GM23338 (cell line): ENCODE results near the gene FRMD1. TPM values are rescaled to one million over a fixed set of nuclear protein-coding genes. Genes with fewer than 3 reads are reported as not detected.

Source experiments
- ATAC-seq: fragments of 200-7000 bp; cut with Tn5 transposase; 3 replicates; pipeline ENCODE4 v1.9.1; 2020
- DNase-seq: peaks from one replicate; pipeline ENCODE4 v3.0.0-alpha.2; 2015; ENCODE audit warnings: low spot score
- H2AFZ ChIP-seq: fragments of 200-600 bp; sonication (generic); 2 replicates; pipeline ENCODE4 v1.8.0; 2016; ENCODE audit warnings: antibody characterized with exemption, mild to moderate bottlenecking, moderate library complexity
- H3F3A ChIP-seq: fragments of 200-600 bp; sonication (generic); replicated peaks from 2 replicates; pipeline ENCODE4 v1.8.0; 2017; ENCODE audit warnings: antibody characterized with exemption, mixed run types, low read depth
- H3K27ac ChIP-seq: fragments of 200-600 bp; sonication (generic); 2 replicates; pipeline ENCODE4 v1.6.1; 2016; ENCODE audit warnings: low read depth
- H3K27me3 ChIP-seq: fragments of 200-600 bp; sonication (generic); 2 replicates; pipeline ENCODE4 v1.8.0; 2016; ENCODE audit warnings: mild to moderate bottlenecking, mixed run types, moderate library complexity; ENCODE audit not compliant: insufficient read depth
- H3K36me3 ChIP-seq: fragments of 200-600 bp; sonication (generic); 2 replicates; pipeline ENCODE4 v1.8.0; 2016; ENCODE audit warnings: mild to moderate bottlenecking; ENCODE audit not compliant: insufficient read depth
- H3K4me1 ChIP-seq: fragments of 200-600 bp; sonication (generic); 2 replicates; pipeline ENCODE4 v1.8.0; 2016; ENCODE audit warnings: mild to moderate bottlenecking, moderate library complexity; ENCODE audit not compliant: insufficient read depth
- H3K4me2 ChIP-seq: fragments of 200-600 bp; sonication (generic); 2 replicates; pipeline ENCODE4 v1.7.1; 2017; ENCODE audit warnings: mixed run types
- H3K4me3 ChIP-seq: fragments of 200-600 bp; sonication (generic); 2 replicates; pipeline ENCODE4 v1.6.1; 2016; ENCODE audit warnings: mixed run types
- H3K79me2 ChIP-seq: fragments of 200-600 bp; sonication (generic); replicated peaks from 2 replicates; pipeline ENCODE4 v1.8.0; 2017; ENCODE audit warnings: mild to moderate bottlenecking; ENCODE audit not compliant: insufficient read depth
- H3K9me2 ChIP-seq: fragments of 200-600 bp; sonication (generic); 2 replicates; pipeline ENCODE4 v1.8.0; 2017; ENCODE audit not compliant: insufficient read depth
- H4K20me1 ChIP-seq: fragments of 200-600 bp; sonication (generic); replicated peaks from 2 replicates; pipeline ENCODE4 v1.8.0; 2017; ENCODE audit warnings: mild to moderate bottlenecking; ENCODE audit not compliant: insufficient read depth
- H3K27ac Mint-ChIP-seq: 2 replicates; pipeline ENCODE4 v1.8.0; 2020; ENCODE audit warnings: inconsistent platforms, mild to moderate bottlenecking, moderate library complexity, mixed read lengths
- H3K27me3 Mint-ChIP-seq: 3 replicates; pipeline ENCODE4 v1.8.0; 2022; ENCODE audit warnings: low read depth, mild to moderate bottlenecking, moderate library complexity, mixed read lengths, inconsistent platforms; ENCODE audit not compliant: insufficient read depth, poor library complexity
- H3K36me3 Mint-ChIP-seq: 3 replicates; pipeline ENCODE4 v1.8.0; 2021; ENCODE audit warnings: low read depth, mild to moderate bottlenecking, inconsistent platforms, moderate library complexity, mixed read lengths
- H3K4me1 Mint-ChIP-seq: 3 replicates; pipeline ENCODE4 v1.8.0; 2020; ENCODE audit warnings: mild to moderate bottlenecking, inconsistent platforms, mixed read lengths
- H3K4me3 Mint-ChIP-seq: 3 replicates; pipeline ENCODE4 v1.8.0; 2021; ENCODE audit warnings: moderate library complexity, mild to moderate bottlenecking, inconsistent platforms, mixed read lengths
- H3K9me3 Mint-ChIP-seq: 3 replicates; pipeline ENCODE4 v1.8.0; 2020; ENCODE audit warnings: moderate library complexity, mild to moderate bottlenecking, inconsistent platforms, mixed read lengths
- CREB1 ChIP-seq: fragments of 250-450 bp; sonication (Bioruptor Pico); IDR thresholded peaks from 2 replicates; pipeline ENCODE4 v1.5.0; 2020; ENCODE audit warnings: low read depth, mild to moderate bottlenecking, moderate library complexity
- EZH2 ChIP-seq: fragments of 200-600 bp; sonication (generic); IDR thresholded peaks from one replicate; pipeline ENCODE4 v1.8.0; 2017; ENCODE audit warnings: antibody characterized with exemption, mild to moderate bottlenecking, low read depth; ENCODE audit not compliant: unreplicated experiment
- EZH2phosphoT487 ChIP-seq: fragments of 200-600 bp; sonication (generic); IDR thresholded peaks from one replicate; pipeline ENCODE4 v1.8.1; 2018; ENCODE audit warnings: antibody characterized with exemption; ENCODE audit not compliant: unreplicated experiment
- JUNB ChIP-seq: IDR thresholded peaks from one replicate; pipeline ENCODE4 v1.6.1; 2016; ENCODE audit warnings: antibody characterized with exemption; ENCODE audit not compliant: unreplicated experiment
- NANOG ChIP-seq: IDR thresholded peaks from 2 replicates; pipeline ENCODE4 v1.6.1; 2016; ENCODE audit warnings: antibody characterized with exemption, borderline replicate concordance
- POLR2AphosphoS5 ChIP-seq: IDR thresholded peaks from 2 replicates; pipeline ENCODE4 v1.6.1; 2016; ENCODE audit warnings: antibody characterized with exemption, low read depth
- REST ChIP-seq: IDR thresholded peaks from one replicate; pipeline ENCODE4 v1.6.1; 2018; ENCODE audit warnings: antibody characterized with exemption; ENCODE audit not compliant: unreplicated experiment
- STAT1 ChIP-seq: IDR thresholded peaks from one replicate; pipeline ENCODE4 v1.6.1; 2016; ENCODE audit warnings: antibody characterized with exemption; ENCODE audit not compliant: unreplicated experiment
- ZNF114 ChIP-seq: fragments of 250-450 bp; sonication (Bioruptor Pico); IDR thresholded peaks from 2 replicates; pipeline ENCODE4 v1.5.0; 2020; ENCODE audit warnings: mild to moderate bottlenecking, moderate library complexity
- ZNF331 ChIP-seq: fragments of 250-450 bp; sonication (Bioruptor Pico); IDR thresholded peaks from 2 replicates; pipeline ENCODE4 v1.5.0; 2020; ENCODE audit warnings: low read depth, mild to moderate bottlenecking, moderate library complexity
- polyA plus RNA-seq: library from polyadenylated mRNA; unstranded; fragments of >200 nt; fragmentation: Nextera tagmentation; extraction: Ambion mirVana; gene quantifications from 2 replicates; pipeline ENCODE4 v1.2.1, GENCODE V29; 2016
- total RNA-seq: library from RNA; depleted of rRNA; stranded (reverse); fragments of >200 nt; shearing (Covaris generic); gene quantifications from 2 replicates; pipeline ENCODE4 v1.2.3, GENCODE V29; 2014
- TF ChIP-seq, protein P1 (sequence below), 2 experiments: fragments of 200-600 bp in 1 of 2; sonication (generic) in 1 of 2; conservative IDR thresholded peaks; 2 replicates each; pipeline versions ENCODE4 v1.5.1 to v1.6.1; 2016 to 2017; ENCODE audit warnings: antibody characterized with exemption in 2 of 2, low read depth in 2 of 2, mild to moderate bottlenecking in 2 of 2, moderate library complexity in 1 of 2
- TF ChIP-seq, protein P2 (sequence below): fragments of 250-450 bp; sonication (Bioruptor Pico); IDR thresholded peaks from 2 replicates; pipeline ENCODE4 v1.5.0; 2020; ENCODE audit warnings: mild to moderate bottlenecking, moderate library complexity
- TF ChIP-seq, protein P3 (sequence below): IDR thresholded peaks from 2 replicates; pipeline ENCODE4 v1.6.1; 2016; ENCODE audit warnings: antibody characterized with exemption

Gene FRMD1
- total and polyA plus RNA-seq, 2 experiments from 2014 or later: 1.0 to 2.0 TPM

GRCh38 chr6:168017629-168018028, 61.4 kb downstream of the FRMD1 start:
- no peak for DNase-seq
- no peak for ATAC-seq
- Mint-ChIP-seq H3K27ac (no peak overlapping the region), H3K36me3 (no peaks in the 10 kb centered on the region), H3K4me1 (peaks cover 9% of the 10 kb centered on the region; the same call in 2 of the 3 replicates), H3K4me3 (no peak overlapping the region), H3K9me3 (no peaks in the 10 kb centered on the region; the same call in 2 of the 3 replicates), H3K27me3 (no peaks in the 10 kb centered on the region)
- no peaks in the 10 kb centered on the region for H3K9me2 ChIP-seq
- no peak overlapping the region for H3K4me2 ChIP-seq
- H3K4me1 ChIP-seq: no peaks in the 10 kb centered on the region
- H2AFZ ChIP-seq: no peak overlapping the region
- no peak overlapping the region for H3K4me3 ChIP-seq
- H3F3A ChIP-seq: no peaks in the 10 kb centered on the region
- H3K36me3 ChIP-seq: no peaks in the 10 kb centered on the region
- H3K27me3 ChIP-seq: no peaks in the 10 kb centered on the region
- TF ChIP-seq NANOG: no peak
- TF ChIP-seq, protein P1, sequence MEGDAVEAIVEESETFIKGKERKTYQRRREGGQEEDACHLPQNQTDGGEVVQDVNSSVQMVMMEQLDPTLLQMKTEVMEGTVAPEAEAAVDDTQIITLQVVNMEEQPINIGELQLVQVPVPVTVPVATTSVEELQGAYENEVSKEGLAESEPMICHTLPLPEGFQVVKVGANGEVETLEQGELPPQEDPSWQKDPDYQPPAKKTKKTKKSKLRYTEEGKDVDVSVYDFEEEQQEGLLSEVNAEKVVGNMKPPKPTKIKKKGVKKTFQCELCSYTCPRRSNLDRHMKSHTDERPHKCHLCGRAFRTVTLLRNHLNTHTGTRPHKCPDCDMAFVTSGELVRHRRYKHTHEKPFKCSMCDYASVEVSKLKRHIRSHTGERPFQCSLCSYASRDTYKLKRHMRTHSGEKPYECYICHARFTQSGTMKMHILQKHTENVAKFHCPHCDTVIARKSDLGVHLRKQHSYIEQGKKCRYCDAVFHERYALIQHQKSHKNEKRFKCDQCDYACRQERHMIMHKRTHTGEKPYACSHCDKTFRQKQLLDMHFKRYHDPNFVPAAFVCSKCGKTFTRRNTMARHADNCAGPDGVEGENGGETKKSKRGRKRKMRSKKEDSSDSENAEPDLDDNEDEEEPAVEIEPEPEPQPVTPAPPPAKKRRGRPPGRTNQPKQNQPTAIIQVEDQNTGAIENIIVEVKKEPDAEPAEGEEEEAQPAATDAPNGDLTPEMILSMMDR (conservative IDR thresholded peaks at IDR 0.05; ENCODE audit: low read depth in 2 of 2): no peak
- TF ChIP-seq JUNB: no peak
- no peak for TF ChIP-seq ZNF331 (CRISPR knock-in tag)
- TF ChIP-seq POLR2AphosphoS5: no peak
- TF ChIP-seq ZNF114: no peak
- TF ChIP-seq, protein P2, sequence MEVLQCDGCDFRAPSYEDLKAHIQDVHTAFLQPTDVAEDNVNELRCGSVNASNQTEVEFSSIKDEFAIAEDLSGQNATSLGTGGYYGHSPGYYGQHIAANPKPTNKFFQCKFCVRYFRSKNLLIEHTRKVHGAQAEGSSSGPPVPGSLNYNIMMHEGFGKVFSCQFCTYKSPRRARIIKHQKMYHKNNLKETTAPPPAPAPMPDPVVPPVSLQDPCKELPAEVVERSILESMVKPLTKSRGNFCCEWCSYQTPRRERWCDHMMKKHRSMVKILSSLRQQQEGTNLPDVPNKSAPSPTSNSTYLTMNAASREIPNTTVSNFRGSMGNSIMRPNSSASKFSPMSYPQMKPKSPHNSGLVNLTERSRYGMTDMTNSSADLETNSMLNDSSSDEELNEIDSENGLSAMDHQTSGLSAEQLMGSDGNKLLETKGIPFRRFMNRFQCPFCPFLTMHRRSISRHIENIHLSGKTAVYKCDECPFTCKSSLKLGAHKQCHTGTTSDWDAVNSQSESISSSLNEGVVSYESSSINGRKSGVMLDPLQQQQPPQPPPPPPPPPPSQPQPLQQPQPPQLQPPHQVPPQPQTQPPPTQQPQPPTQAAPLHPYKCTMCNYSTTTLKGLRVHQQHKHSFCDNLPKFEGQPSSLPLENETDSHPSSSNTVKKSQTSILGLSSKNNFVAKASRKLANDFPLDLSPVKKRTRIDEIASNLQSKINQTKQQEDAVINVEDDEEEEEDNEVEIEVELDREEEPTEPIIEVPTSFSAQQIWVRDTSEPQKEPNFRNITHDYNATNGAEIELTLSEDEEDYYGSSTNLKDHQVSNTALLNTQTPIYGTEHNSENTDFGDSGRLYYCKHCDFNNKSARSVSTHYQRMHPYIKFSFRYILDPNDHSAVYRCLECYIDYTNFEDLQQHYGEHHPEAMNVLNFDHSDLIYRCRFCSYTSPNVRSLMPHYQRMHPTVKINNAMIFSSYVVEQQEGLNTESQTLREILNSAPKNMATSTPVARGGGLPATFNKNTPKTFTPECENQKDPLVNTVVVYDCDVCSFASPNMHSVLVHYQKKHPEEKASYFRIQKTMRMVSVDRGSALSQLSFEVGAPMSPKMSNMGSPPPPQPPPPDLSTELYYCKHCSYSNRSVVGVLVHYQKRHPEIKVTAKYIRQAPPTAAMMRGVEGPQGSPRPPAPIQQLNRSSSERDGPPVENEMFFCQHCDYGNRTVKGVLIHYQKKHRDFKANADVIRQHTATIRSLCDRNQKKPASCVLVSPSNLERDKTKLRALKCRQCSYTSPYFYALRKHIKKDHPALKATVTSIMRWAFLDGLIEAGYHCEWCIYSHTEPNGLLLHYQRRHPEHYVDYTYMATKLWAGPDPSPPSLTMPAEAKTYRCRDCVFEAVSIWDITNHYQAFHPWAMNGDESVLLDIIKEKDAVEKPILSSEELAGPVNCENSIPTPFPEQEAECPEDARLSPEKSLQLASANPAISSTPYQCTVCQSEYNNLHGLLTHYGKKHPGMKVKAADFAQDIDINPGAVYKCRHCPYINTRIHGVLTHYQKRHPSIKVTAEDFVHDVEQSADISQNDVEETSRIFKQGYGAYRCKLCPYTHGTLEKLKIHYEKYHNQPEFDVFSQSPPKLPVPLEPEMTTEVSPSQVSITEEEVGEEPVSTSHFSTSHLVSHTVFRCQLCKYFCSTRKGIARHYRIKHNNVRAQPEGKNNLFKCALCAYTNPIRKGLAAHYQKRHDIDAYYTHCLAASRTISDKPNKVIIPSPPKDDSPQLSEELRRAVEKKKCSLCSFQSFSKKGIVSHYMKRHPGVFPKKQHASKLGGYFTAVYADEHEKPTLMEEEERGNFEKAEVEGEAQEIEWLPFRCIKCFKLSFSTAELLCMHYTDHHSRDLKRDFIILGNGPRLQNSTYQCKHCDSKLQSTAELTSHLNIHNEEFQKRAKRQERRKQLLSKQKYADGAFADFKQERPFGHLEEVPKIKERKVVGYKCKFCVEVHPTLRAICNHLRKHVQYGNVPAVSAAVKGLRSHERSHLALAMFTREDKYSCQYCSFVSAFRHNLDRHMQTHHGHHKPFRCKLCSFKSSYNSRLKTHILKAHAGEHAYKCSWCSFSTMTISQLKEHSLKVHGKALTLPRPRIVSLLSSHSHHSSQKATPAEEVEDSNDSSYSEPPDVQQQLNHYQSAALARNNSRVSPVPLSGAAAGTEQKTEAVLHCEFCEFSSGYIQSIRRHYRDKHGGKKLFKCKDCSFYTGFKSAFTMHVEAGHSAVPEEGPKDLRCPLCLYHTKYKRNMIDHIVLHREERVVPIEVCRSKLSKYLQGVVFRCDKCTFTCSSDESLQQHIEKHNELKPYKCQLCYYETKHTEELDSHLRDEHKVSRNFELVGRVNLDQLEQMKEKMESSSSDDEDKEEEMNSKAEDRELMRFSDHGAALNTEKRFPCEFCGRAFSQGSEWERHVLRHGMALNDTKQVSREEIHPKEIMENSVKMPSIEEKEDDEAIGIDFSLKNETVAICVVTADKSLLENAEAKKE (CRISPR knock-in tag): no peak
- no peak for TF ChIP-seq EZH2phosphoT487
- no peak for TF ChIP-seq REST
- TF ChIP-seq CREB1 (CRISPR knock-in tag): no peak
- TF ChIP-seq, protein P3, sequence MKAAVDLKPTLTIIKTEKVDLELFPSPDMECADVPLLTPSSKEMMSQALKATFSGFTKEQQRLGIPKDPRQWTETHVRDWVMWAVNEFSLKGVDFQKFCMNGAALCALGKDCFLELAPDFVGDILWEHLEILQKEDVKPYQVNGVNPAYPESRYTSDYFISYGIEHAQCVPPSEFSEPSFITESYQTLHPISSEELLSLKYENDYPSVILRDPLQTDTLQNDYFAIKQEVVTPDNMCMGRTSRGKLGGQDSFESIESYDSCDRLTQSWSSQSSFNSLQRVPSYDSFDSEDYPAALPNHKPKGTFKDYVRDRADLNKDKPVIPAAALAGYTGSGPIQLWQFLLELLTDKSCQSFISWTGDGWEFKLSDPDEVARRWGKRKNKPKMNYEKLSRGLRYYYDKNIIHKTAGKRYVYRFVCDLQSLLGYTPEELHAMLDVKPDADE: no peak
- no peak for TF ChIP-seq EZH2
- no peak for TF ChIP-seq STAT1
- no peaks in the 10 kb centered on the region for H3K79me2 ChIP-seq
- H3K27ac ChIP-seq: no peak overlapping the region
- no peaks in the 10 kb centered on the region for H4K20me1 ChIP-seq
